Small intestine (tissue), 7 donors: ENCODE measurements around the gene GRID2. TPM values are rescaled to one million over a fixed set of nuclear protein-coding genes. Genes with fewer than 3 reads are reported as not detected.

ENCODE experiments used
- DNase-seq, 2 donors: peaks; one replicate each; pipeline versions ENCODE4 v3.0.0 to v3.0.0-alpha.2; 2013
- FAIRE-seq: peaks from 2 replicates; lab custom pipeline; 2012; peaks lifted over from hg19 to GRCh38; lab: Jason Lieb, UNC
- H3K27ac ChIP-seq, 3 donors: one replicate each; pipeline ENCODE4 v1.5.1; 2013; ENCODE audit warnings: low read length in 2 of 3, mild to moderate bottlenecking in 2 of 3, control low read depth in 1 of 3, inconsistent platforms in 1 of 3, low read depth in 1 of 3, moderate library complexity in 1 of 3
- H3K27me3 ChIP-seq, 3 donors: one replicate each; pipeline ENCODE4 v1.6.1; 2013; ENCODE audit warnings: low read length in 3 of 3, inconsistent platforms in 1 of 3; ENCODE audit not compliant: control insufficient read depth in 3 of 3, insufficient read depth in 3 of 3
- H3K36me3 ChIP-seq, 3 donors: one replicate each; pipeline ENCODE4 v1.6.1; 2013; ENCODE audit warnings: low read length in 3 of 3, inconsistent platforms in 1 of 3, low read depth in 1 of 3, mild to moderate bottlenecking in 1 of 3, moderate library complexity in 1 of 3; ENCODE audit not compliant: control insufficient read depth in 3 of 3, insufficient read depth in 2 of 3
- H3K4me1 ChIP-seq, 3 donors: one replicate each; pipeline ENCODE4 v1.6.1; 2013; ENCODE audit warnings: low read length in 2 of 3, inconsistent platforms in 1 of 3, low read depth in 1 of 3, mild to moderate bottlenecking in 1 of 3, moderate library complexity in 1 of 3; ENCODE audit not compliant: control insufficient read depth in 3 of 3, insufficient read depth in 2 of 3
- H3K4me3 ChIP-seq, 3 donors: one replicate each; pipeline ENCODE4 v1.5.1; 2013; ENCODE audit warnings: low read length in 3 of 3, control low read depth in 1 of 3, inconsistent platforms in 1 of 3, low read depth in 1 of 3, mild to moderate bottlenecking in 1 of 3, moderate library complexity in 1 of 3
- H3K9me3 ChIP-seq, 2 donors: one replicate each; pipeline ENCODE4 v1.6.1; 2013; ENCODE audit warnings: low read depth in 1 of 2, low read length in 1 of 2; ENCODE audit not compliant: control insufficient read depth in 2 of 2, insufficient read depth in 1 of 2
- WGBS, 3 donors: extraction: QIAGEN DNeasy Blood & Tissue Kit; methylation state at CpG; one replicate each; pipeline ENCODE4 v1.1.7; 2013; 5-methylcytosine and 5-hydroxymethylcytosine counted together
- polyA plus RNA-seq, 4 donors: library from polyadenylated mRNA; stranded (reverse) in 3 of 4; unstranded in 1 of 4; fragments of 200-250 nt in 3 of 4; fragments of 120-200 nt in 1 of 4; gene quantifications; one replicate each; pipeline versions ENCODE4 v1.2.1 to v1.2.3, GENCODE V29; 2013
- donor health status: healthy with polysubstance abuse.
- donor health status: control.
- donor health status: control.
- donor health status: Bipolar disorder and iron deficiency.
- donor health status: healthy.

Gene GRID2
- polyA plus RNA-seq, 4 donors = 0.06 to 0.27 (median 0.21) TPM; not detected in 1

DNA sequence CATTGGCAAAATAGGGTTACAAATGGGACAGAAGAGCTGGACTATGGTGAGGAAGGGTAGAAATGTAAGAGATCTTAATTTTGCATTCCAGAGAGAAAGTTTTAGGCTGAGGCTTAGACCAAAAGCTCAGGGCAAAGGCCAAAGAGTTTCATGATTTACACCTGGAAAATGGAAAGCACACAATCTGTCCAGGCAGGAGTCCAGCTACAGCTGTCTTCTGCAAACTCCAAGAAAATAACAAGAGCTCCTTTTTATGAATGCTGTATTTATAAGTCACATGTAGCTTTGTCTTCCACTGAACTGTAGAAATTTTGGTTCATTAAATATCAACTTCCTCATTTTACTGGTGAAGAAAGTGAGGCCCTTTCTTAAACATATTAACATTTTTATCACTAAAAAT, 1236.8 kb downstream of the GRID2 start:
- DNase-seq (no peak), FAIRE-seq (no peak)
- Histone ChIP-seq H3K9me3 (no peaks in the 10 kb centered on the region), H3K4me3 (no peak overlapping the region), H3K27ac (no peak overlapping the region), H3K4me1 (no peaks in the 10 kb centered on the region), H3K27me3 (no peaks in the 10 kb centered on the region), H3K36me3 (no peaks in the 10 kb centered on the region)

DNA sequence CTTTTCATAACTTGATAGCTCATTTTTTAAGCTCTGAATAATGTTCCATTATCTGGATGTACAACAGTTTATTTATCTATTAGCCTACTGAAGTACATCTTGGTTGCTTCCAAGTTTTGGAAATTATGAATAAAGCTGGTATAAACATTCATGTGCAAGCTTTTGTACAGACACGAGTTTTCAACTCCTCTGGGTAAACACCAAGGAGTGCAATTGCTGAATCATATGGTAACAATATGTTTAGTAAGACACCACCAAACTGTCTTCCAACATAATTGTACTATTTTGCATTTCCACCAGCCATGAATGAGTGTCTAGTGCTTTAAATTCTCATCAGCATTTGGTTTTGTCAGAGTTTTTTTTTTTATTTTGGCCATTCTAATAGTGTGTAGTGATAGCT, 1258.1 kb downstream of the GRID2 start:
- H3K27ac ChIP-seq = no peak overlapping the region
- no peaks in the 10 kb centered on the region for H3K36me3 ChIP-seq
- no peaks in the 10 kb centered on the region for H3K27me3 ChIP-seq
- DNase-seq = no peak
- H3K4me1 ChIP-seq = no peaks in the 10 kb centered on the region
- WGBS, 3 donors = 51 to 69% (median 64%) methylated on average over 1 of the region's 1 CpG
- no peaks in the 10 kb centered on the region for H3K9me3 ChIP-seq
- no peak overlapping the region for H3K4me3 ChIP-seq
- no peak for FAIRE-seq

DNA sequence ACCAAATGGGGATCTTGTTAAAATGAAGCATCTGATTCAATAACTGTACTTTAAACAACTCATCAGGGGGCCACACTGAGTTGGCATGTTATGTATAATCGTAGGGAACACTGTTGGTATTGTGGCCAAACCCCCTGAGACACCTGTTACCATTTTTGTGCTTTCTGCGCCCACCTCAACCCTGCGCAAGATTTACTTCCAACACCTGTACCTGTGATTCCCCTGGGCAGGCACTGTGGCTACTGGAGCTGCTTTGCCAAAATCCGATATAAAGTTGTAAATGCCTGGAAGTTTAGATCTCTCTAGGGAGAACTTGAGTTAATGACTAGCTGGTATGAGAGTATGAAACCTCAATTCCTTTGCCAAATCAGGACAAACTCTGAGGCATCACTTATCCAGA, 1265.0 kb downstream of the GRID2 start:
- no peak for DNase-seq
- no peak for FAIRE-seq
- WGBS, 3 donors = 84 to 92% (median 90%) methylated on average over 4 of the region's 4 CpGs
- Histone ChIP-seq H3K4me1 (no peaks in the 10 kb centered on the region), H3K27ac (no peak overlapping the region), H3K4me3 (no peak overlapping the region), H3K27me3 (no peaks in the 10 kb centered on the region), H3K36me3 (no peaks in the 10 kb centered on the region), H3K9me3 (no peaks in the 10 kb centered on the region)

DNA sequence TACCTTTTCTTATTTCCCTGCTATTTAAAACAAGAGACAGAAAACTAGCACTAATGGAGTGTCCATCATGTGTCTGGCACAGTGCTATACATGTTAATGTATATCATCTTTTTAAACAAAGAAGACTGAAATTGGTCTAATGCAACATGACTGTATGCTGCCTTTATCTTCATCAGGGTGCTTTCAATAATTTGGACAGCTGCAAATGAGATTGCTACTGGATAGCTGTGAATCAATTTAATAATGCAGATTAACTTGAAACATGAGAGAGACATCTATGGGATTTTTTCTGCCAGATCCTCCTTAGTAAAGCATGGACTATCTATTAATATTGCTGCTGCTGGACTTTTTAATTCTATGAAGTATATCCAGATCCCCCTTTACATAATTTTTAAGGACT, 1269.5 kb downstream of the GRID2 start:
- no peaks in the 10 kb centered on the region for H3K27me3 ChIP-seq
- FAIRE-seq (no peak), DNase-seq (no peak)
- H3K27ac ChIP-seq = no peak overlapping the region
- H3K4me1 ChIP-seq = no peaks in the 10 kb centered on the region
- H3K9me3 ChIP-seq = no peaks in the 10 kb centered on the region
- no peak overlapping the region for H3K4me3 ChIP-seq
- H3K36me3 ChIP-seq = no peaks in the 10 kb centered on the region

DNA sequence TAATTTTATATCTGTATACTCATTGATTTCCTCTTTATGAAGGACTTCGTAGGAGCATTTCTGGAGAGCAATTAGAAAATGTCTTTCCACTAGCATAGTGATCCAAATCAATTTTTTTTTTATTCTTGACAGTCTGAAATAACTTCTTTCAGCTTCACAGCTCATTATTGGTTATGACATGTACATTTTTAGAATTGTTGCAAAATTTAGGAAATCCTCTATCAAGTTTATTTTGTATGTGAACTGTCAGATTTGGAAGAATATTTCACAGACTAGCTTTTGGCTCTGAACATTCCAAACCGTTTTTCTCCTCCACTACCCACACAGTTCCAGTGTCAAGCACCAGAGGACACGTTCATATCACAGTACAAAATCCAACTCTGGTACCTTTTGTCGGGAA, 1275.2 kb downstream of the GRID2 start:
- H3K36me3 ChIP-seq = no peaks in the 10 kb centered on the region
- H3K4me3 ChIP-seq = no peak overlapping the region
- no peaks in the 10 kb centered on the region for H3K27me3 ChIP-seq
- FAIRE-seq (no peak), DNase-seq (no peak)
- no peaks in the 10 kb centered on the region for H3K4me1 ChIP-seq
- H3K9me3 ChIP-seq = no peaks in the 10 kb centered on the region
- no peak overlapping the region for H3K27ac ChIP-seq
- WGBS, 3 donors = 68 to 81% (median 78%) methylated on average over 4 of the region's 4 CpGs

DNA sequence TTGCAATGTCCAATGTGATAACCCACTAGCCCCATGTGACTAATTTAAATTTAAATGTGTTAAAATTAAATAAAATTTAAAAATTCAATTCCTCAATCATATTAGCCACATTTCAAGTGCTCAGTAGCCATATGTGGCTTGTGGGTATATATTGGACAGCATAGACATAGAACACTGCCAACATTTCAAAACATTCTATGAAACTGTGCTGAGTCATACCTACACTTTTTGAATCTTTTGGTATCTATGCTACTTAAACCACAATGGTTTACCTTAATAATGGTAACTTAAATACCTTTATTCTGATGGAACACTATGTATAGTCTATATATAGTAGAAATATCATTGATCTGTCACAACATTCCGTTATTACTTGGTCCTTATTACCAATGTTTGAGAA, 1301.4 kb downstream of the GRID2 start:
- no peak overlapping the region for H3K4me3 ChIP-seq
- H3K36me3 ChIP-seq = no peaks in the 10 kb centered on the region
- H3K9me3 ChIP-seq = peaks cover 0 to 12% of the 10 kb centered on the region in 2 donors
- no peaks in the 10 kb centered on the region for H3K27me3 ChIP-seq
- DNase-seq (no peak), FAIRE-seq (no peak)
- no peaks in the 10 kb centered on the region for H3K4me1 ChIP-seq
- no peak overlapping the region for H3K27ac ChIP-seq
- 62 to 88% (median 76%) methylated on average over 1 of the region's 1 CpG for WGBS, 3 donors

DNA sequence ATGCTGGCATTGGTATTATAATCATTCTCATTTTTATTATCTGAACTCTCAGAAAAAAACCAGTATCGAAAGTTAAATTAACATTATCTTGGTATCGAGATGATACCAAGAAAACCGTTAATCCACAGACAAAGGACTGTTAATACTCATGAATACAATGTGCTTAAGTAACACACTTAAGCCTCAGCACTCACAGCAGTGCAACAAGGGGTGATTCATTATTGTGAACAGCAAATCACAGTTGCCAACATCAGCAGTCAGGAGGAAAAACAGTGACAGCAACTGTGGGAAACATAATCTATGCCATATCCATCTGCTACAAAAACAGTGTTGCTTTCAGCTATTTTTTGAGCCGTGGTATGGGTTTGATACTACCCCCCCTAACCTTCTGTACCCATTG, 1313.8 kb downstream of the GRID2 start:
- 81 to 92% (median 83%) methylated on average over 4 of the region's 4 CpGs for WGBS, 3 donors
- H3K4me1 ChIP-seq = no peaks in the 10 kb centered on the region
- H3K4me3 ChIP-seq = no peak overlapping the region
- no peaks in the 10 kb centered on the region for H3K36me3 ChIP-seq
- no peak for DNase-seq
- no peak overlapping the region for H3K27ac ChIP-seq
- FAIRE-seq = no peak
- no peaks in the 10 kb centered on the region for H3K9me3 ChIP-seq
- H3K27me3 ChIP-seq = no peaks in the 10 kb centered on the region

DNA sequence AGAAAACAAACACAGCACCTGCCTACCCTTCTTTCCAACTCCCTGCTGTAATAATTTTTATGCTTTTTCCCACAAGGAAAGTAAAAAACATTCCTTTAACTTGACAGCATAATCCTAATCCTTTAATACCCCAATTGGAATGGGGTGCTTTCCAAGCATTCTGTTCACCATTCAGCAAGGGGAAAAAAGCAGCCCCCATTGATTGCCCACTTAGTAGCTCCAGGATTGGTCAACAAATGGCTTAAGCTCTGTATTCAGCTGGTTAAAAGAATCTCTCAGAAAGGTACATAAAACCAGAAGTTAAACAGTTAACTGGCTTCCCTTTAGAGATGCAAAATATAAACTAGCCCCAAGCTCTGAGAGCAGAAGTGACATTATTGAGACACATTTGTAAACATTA, 1330.0 kb downstream of the GRID2 start:
- FAIRE-seq (no peak), DNase-seq (no peak)
- no peaks in the 10 kb centered on the region for H3K36me3 ChIP-seq
- H3K4me3 ChIP-seq = no peak overlapping the region
- no peaks in the 10 kb centered on the region for H3K9me3 ChIP-seq
- no peak overlapping the region for H3K27ac ChIP-seq
- peaks cover 0 to 2% (median 0%) of the 10 kb centered on the region in 3 donors for H3K27me3 ChIP-seq
- no peaks in the 10 kb centered on the region for H3K4me1 ChIP-seq

DNA sequence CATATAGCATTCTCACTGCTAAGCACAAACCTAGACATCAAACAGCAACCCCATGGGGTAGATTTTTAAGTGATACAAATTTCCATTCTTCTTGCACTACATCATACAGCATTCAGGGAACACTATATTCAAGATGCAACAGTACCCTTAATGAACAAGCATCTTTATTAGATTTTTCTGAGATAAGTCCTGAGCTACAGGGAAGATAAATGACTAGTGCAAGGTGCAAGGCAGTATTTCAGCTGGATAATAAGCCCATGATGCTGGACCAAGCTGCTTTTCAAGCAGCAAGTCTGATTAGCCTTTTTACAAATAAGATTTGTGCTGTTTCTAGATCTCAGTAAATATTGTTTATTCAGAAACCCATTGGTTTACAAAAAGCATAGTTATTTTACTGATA, 1332.2 kb downstream of the GRID2 start:
- H3K4me3 ChIP-seq = no peak overlapping the region
- H3K9me3 ChIP-seq = no peaks in the 10 kb centered on the region
- no peak overlapping the region for H3K27ac ChIP-seq
- FAIRE-seq = no peak
- DNase-seq = no peak
- peaks cover 0 to 2% (median 0%) of the 10 kb centered on the region in 3 donors for H3K27me3 ChIP-seq
- H3K36me3 ChIP-seq = no peaks in the 10 kb centered on the region
- no peaks in the 10 kb centered on the region for H3K4me1 ChIP-seq
